HG02884 (cell line): ENCODE measurements around the gene JAGN1.
"Not testable (repeated sequence)": the region's sequence is repeated elsewhere in the genome, so short reads cannot be mapped to it uniquely, and the experiment has no call there.

Experiments
- ATAC-seq: cut with Tn5 transposase; IDR thresholded peaks from one replicate; pipeline ENCODE4 v1.9.1; 2021; ENCODE audit warnings: mild to moderate bottlenecking, moderate library complexity; ENCODE audit not compliant: unreplicated experiment

JAGN1 gene

GRCh38 chr3:9897408-9898372 lies 7.3 kb downstream of the JAGN1 start:
- no peak for ATAC-seq

- no peak for ATAC-seq
Observed at GRCh38 chr3:9898467-9899241, 8.2 kb downstream of the JAGN1 start.

GRCh38 chr3:9899289-9899791 lies 8.9 kb downstream of the JAGN1 start:
- no peak for ATAC-seq

- ATAC-seq = not testable (repeated sequence)
Observed at GRCh38 chr3:9900965-9901415, 10.6 kb downstream of the JAGN1 start.

- no peak for ATAC-seq
Observed at GRCh38 chr3:9901967-9902366, 11.6 kb downstream of the JAGN1 start.

- no peak for ATAC-seq
Observed at GRCh38 chr3:9902372-9903237, 12.2 kb downstream of the JAGN1 start, which contains the start of gene IL17RE. IL17RE (plus strand) TSS chr3:9902848; CDS start chr3:9902933, 85 bp downstream.

- no peak for ATAC-seq
Observed at GRCh38 chr3:9903238-9903624, 12.8 kb downstream of the JAGN1 start.

GRCh38 chr3:9903904-9904303 lies 13.5 kb downstream of the JAGN1 start:
- ATAC-seq = no peak

GRCh38 chr3:9906480-9906879 lies 16.1 kb downstream of the JAGN1 start:
- no peak for ATAC-seq

GRCh38 chr3:9908286-9908685 lies 17.9 kb downstream of the JAGN1 start:
- ATAC-seq = no peak

GRCh38 chr3:9909221-9910013 lies 19.0 kb downstream of the JAGN1 start:
- no peak for ATAC-seq

GRCh38 chr3:9911863-9912262 lies 21.5 kb downstream of the JAGN1 start:
- no peak for ATAC-seq

GRCh38 chr3:9912294-9912935 lies 22.0 kb downstream of the JAGN1 start:
- ATAC-seq = no peak

- ATAC-seq = no peak
Observed at GRCh38 chr3:9913601-9914000, 23.2 kb downstream of the JAGN1 start.

- no peak for ATAC-seq
Observed at GRCh38 chr3:9914011-9914410, 23.6 kb downstream of the JAGN1 start.

- ATAC-seq = no peak
Observed at GRCh38 chr3:9914559-9915253, 24.3 kb downstream of the JAGN1 start.

- no peak for ATAC-seq
Observed at GRCh38 chr3:9915254-9916141, 25.1 kb downstream of the JAGN1 start.

GRCh38 chr3:9916346-9916733 lies 25.9 kb downstream of the JAGN1 start:
- ATAC-seq = no peak
